ENCODE results near the gene AGPAT1. TPM values are rescaled to one million over a fixed set of nuclear protein-coding genes. Genes with fewer than 3 reads are reported as not detected.

The AGPAT1 gene
- total and polyA plus RNA-seq, 2 of the 8 experiments (the other 6 are each of a cell fraction or from before 2014, with no cell fraction given): 96.0 to 222 TPM

- no peak for TF ChIP-seq RXRA (IDR thresholded peaks at IDR 0.05; ENCODE audit: insufficient read depth, low read depth, low read length)
These were observed 1.5 kb downstream of the AGPAT1 start (continued) for GRCh38 chr6:32174416-32174815.
